ENCODE results near the gene MAD2L1. TPM values are rescaled to one million over a fixed set of nuclear protein-coding genes. Genes with fewer than 3 reads are reported as not detected.

Gene MAD2L1
- total RNA-seq, 1 donor from 2014 or later = 8.1 TPM

DNA sequence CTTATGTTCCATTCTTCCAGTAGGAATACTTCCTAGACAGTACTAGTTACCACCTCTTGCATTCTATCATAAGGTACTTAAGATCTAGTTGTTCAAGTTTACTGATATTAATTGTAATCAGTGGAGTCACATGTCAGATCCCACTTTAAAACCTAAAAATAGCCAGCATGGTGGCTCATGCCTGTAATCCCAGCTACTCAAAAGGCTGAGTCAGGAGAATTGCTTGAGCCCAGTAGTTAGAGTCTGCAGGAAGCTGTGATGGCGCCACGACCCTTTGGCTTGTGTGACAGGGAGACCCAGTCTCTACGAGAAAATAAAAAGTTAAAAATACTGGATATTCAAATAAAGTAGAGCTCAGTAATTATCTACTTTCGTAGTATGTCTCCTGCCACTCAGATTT, 57.7 kb downstream of the MAD2L1 start:
- no peak overlapping the region for H3K4me3 ChIP-seq (ENCODE audit: low read depth, low read length)
- no peaks in the 10 kb centered on the region for H3K36me3 ChIP-seq (ENCODE audit: control insufficient read depth, insufficient read depth, low read length)
- TF ChIP-seq, protein P1, sequence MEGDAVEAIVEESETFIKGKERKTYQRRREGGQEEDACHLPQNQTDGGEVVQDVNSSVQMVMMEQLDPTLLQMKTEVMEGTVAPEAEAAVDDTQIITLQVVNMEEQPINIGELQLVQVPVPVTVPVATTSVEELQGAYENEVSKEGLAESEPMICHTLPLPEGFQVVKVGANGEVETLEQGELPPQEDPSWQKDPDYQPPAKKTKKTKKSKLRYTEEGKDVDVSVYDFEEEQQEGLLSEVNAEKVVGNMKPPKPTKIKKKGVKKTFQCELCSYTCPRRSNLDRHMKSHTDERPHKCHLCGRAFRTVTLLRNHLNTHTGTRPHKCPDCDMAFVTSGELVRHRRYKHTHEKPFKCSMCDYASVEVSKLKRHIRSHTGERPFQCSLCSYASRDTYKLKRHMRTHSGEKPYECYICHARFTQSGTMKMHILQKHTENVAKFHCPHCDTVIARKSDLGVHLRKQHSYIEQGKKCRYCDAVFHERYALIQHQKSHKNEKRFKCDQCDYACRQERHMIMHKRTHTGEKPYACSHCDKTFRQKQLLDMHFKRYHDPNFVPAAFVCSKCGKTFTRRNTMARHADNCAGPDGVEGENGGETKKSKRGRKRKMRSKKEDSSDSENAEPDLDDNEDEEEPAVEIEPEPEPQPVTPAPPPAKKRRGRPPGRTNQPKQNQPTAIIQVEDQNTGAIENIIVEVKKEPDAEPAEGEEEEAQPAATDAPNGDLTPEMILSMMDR (IDR thresholded peaks at IDR 0.05; ENCODE audit: insufficient read depth, low read length, poor library complexity, severe bottlenecking) = no peak
- no peaks in the 10 kb centered on the region for H3K27me3 ChIP-seq (ENCODE audit: control insufficient read depth, insufficient read depth, low read length)
- no peak for DNase-seq (ENCODE audit: low read depth)

DNA sequence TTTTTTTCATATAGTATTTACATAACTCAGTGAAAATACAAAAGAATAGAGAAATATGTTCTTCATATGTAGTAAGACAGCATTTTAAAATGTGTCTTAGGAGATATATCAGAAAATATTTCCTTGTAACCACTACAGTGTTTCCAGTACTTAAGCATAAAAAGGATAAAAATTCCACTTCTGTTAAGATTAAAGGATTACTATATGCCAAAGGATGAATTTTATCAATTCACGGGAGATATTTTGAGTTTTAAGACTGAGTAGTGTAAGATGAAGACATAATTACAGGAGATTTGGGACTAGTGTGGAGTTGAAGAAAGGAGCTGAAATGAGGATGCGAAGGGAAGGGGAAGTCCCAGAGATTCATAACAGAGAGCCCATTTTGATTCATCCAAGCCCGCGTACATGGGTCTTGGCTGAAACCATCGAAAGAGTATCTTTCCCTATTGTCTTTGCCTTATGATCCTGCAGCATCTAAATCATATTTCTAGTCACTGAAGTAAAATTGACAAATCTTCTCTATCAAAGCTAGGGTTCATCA, 58.7 kb downstream of the MAD2L1 start:
- Histone ChIP-seq H3K4me3 (ENCODE audit: low read depth, low read length) (no peak overlapping the region), H3K36me3 (ENCODE audit: control insufficient read depth, insufficient read depth, low read length) (no peaks in the 10 kb centered on the region), H3K27me3 (ENCODE audit: control insufficient read depth, insufficient read depth, low read length) (no peaks in the 10 kb centered on the region)
- TF ChIP-seq, protein P1 (IDR thresholded peaks at IDR 0.05; ENCODE audit: insufficient read depth, low read length, poor library complexity, severe bottlenecking) = no peak
- no peak for DNase-seq (ENCODE audit: low read depth)

DNA sequence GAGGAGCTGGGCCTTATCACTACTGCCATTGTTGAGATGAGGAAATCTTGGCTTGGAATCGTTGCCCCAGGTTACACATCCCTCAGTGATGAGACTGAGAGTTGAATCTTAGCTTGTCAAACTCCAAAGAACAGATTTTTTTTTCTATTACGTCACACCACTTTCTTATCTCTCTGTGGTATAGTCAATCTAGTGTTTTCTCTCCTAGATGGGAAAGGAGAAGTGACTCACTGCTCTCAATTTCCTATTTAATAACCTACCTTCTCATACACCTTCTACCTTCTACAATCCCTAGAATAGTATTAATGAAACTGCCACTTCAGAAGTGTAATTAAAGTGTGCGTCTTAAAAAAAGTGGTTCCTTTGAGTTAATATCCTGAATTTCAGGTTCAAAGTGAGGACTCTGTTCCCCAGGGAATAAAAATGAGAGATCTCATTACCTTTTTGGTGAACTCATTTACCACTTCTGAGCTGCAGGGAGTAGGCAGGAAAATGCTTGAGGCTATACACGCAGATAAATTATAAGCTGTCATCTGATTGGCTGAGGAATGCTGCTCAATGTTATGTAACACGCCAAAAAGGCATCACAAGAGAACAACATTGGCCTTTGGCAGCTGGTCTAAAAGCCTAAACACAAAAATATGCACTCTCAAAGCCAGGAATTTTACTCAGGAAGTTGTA, 59.3 kb downstream of the MAD2L1 start:
- DNase-seq (ENCODE audit: low read depth) = no peak
- H3K27me3 ChIP-seq (ENCODE audit: control insufficient read depth, insufficient read depth, low read length) = no peaks in the 10 kb centered on the region
- H3K4me3 ChIP-seq (ENCODE audit: low read depth, low read length) = no peak overlapping the region
- H3K36me3 ChIP-seq (ENCODE audit: control insufficient read depth, insufficient read depth, low read length) = no peaks in the 10 kb centered on the region
- TF ChIP-seq, protein P1 (IDR thresholded peaks at IDR 0.05; ENCODE audit: insufficient read depth, low read length, poor library complexity, severe bottlenecking) = no peak
